Fibroblast of lung (primary cell): Measurements from ENCODE around the gene CCDC150.

Experiments used
- EZH2 ChIP-seq: IDR thresholded peaks from 2 replicates; pipeline ENCODE4 v1.5.1; 2012; ENCODE audit warnings: low read length, control low read depth, mild to moderate bottlenecking; ENCODE audit errors: missing control alignments
- TF ChIP-seq, protein P1 (sequence below), 2 donors: IDR thresholded peaks in 1 of 2; conservative IDR thresholded peaks in 1 of 2; 1 replicate in 1 of 2; 2 replicates in 1 of 2; pipeline ENCODE4 v1.5.1; 2011 to 2012; ENCODE audit warnings: low read length in 2 of 2, control low read depth in 1 of 2, inconsistent platforms in 1 of 2, low read depth in 1 of 2, mild to moderate bottlenecking in 1 of 2

DNA sequence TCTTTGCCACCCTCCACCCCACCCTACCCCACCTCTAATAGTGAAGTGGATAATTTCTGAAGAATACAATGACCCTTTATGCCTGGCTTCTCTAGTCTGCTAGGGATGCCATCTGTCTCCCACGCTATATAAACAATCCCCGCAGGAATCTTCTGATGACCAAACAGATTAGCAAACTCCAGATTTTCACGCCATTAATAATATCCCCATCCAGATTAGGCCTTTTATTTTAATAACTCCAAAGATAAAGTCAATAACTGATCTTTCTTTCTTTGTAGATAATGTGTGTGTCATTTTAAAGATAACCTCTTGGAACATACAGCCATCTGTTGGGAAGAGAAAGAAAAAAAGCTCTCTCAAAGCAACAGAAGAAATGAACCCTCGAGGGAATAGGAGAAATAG is 47.9 kb upstream of the CCDC150 start:
- no peak for TF ChIP-seq EZH2
- TF ChIP-seq, protein P1, sequence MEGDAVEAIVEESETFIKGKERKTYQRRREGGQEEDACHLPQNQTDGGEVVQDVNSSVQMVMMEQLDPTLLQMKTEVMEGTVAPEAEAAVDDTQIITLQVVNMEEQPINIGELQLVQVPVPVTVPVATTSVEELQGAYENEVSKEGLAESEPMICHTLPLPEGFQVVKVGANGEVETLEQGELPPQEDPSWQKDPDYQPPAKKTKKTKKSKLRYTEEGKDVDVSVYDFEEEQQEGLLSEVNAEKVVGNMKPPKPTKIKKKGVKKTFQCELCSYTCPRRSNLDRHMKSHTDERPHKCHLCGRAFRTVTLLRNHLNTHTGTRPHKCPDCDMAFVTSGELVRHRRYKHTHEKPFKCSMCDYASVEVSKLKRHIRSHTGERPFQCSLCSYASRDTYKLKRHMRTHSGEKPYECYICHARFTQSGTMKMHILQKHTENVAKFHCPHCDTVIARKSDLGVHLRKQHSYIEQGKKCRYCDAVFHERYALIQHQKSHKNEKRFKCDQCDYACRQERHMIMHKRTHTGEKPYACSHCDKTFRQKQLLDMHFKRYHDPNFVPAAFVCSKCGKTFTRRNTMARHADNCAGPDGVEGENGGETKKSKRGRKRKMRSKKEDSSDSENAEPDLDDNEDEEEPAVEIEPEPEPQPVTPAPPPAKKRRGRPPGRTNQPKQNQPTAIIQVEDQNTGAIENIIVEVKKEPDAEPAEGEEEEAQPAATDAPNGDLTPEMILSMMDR (conservative IDR thresholded peaks at IDR 0.05 in 1 of 2, IDR thresholded peaks at IDR 0.05 in 1 of 2; ENCODE audit: low read depth in 1 of 2, low read length in 2 of 2) = no peak
